ENCODE data around the gene TBRG4. TPM values are rescaled to one million over a fixed set of nuclear protein-coding genes. Genes with fewer than 3 reads are reported as not detected.
"Not testable (repeated sequence)": the region's sequence is repeated elsewhere in the genome, so short reads cannot be mapped to it uniquely, and the experiment has no call there.

TBRG4 gene
- 42.4 TPM for polyA plus RNA-seq (2013, experiment 1 of 2; ENCODE audit: insufficient read length)
- polyA plus RNA-seq (2013, experiment 2 of 2; ENCODE audit: insufficient read length), result 40.2 TPM

- DNase-seq, result peak; percentile 92
Measured at GRCh38 chr7:45111298-45112223, at the start of gene TBRG4. Gene TBRG4, minus strand, starts transcription at chr7:45111697. Its CDS starts 2,460 bp downstream, at chr7:45109237.

- no peak for DNase-seq
Measured at GRCh38 chr7:45161138-45161537, 49.6 kb upstream of the TBRG4 start.

- DNase-seq, result no peak
Measured at GRCh38 chr7:45160417-45160881, 49.0 kb upstream of the TBRG4 start.

GRCh38 chr7:45159296-45159695 is 47.8 kb upstream of the TBRG4 start:
- DNase-seq, result no peak

- DNase-seq, result no peak
Measured at GRCh38 chr7:45158471-45158870, 47.0 kb upstream of the TBRG4 start.

- no peak for DNase-seq
Measured at GRCh38 chr7:45157653-45158401, 46.3 kb upstream of the TBRG4 start, which contains the start of gene RAMP3. Gene RAMP3, plus strand, starts transcription at chr7:45157791. Its CDS starts 38 bp downstream, at chr7:45157829.

GRCh38 chr7:45157286-45157652 is 45.8 kb upstream of the TBRG4 start:
- DNase-seq, result no peak

GRCh38 chr7:45156516-45157272 is 45.2 kb upstream of the TBRG4 start:
- no peak for DNase-seq

GRCh38 chr7:45155941-45156340 is 44.4 kb upstream of the TBRG4 start:
- DNase-seq, result no peak

GRCh38 chr7:45155357-45155900 is 43.9 kb upstream of the TBRG4 start:
- DNase-seq, result no peak

GRCh38 chr7:45153861-45154260 is 42.4 kb upstream of the TBRG4 start:
- DNase-seq, result not testable (repeated sequence)

- DNase-seq, result no peak
Measured at GRCh38 chr7:45153233-45153632, 41.7 kb upstream of the TBRG4 start.

- DNase-seq, result no peak
Measured at GRCh38 chr7:45151967-45152366, 40.5 kb upstream of the TBRG4 start.

GRCh38 chr7:45151131-45151684 is 39.7 kb upstream of the TBRG4 start:
- no peak for DNase-seq

GRCh38 chr7:45150199-45150598 is 38.7 kb upstream of the TBRG4 start:
- no peak for DNase-seq

GRCh38 chr7:45149606-45150005 is 38.1 kb upstream of the TBRG4 start:
- DNase-seq, result no peak

GRCh38 chr7:45148653-45148973 is 37.1 kb upstream of the TBRG4 start:
- no peak for DNase-seq

- no peak for DNase-seq
Measured at GRCh38 chr7:45147858-45148652, 36.6 kb upstream of the TBRG4 start.

- no peak for DNase-seq
Measured at GRCh38 chr7:45146531-45147379, 35.3 kb upstream of the TBRG4 start.

- no peak for DNase-seq
Measured at GRCh38 chr7:45145881-45146280, 34.4 kb upstream of the TBRG4 start.
